HG03045 (cell line): ENCODE measurements around the gene LCNL1.

ENCODE experiments used
- ATAC-seq: cut with Tn5 transposase; IDR thresholded peaks from one replicate; pipeline ENCODE4 v1.9.1; 2021; ENCODE audit warnings: mild to moderate bottlenecking, moderate library complexity; ENCODE audit not compliant: unreplicated experiment

The LCNL1 gene

DNA sequence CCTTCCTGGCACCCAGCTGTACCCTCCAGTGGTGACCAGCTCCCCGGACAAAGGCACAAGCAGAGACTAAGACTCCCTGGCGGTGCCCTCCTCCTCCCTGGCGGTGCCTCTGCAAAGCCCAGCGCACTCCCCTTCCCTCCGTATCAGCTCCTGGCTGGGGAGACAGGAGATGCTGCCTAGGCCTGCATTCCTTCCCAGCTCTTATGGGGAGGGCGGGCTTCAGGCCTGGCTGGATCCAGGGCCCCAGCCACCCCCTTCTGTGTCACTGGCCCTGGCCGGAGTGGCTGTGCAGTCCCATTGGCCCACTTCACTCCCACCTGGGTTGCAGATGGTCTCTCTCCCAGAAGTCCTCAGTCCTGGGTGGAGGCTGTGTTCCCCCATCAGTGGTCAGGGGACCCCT is 24.3 kb upstream of the LCNL1 start:
- ATAC-seq = no peak

- no peak for ATAC-seq
Measured at GRCh38 chr9:136958898-136959850, 23.6 kb upstream of the LCNL1 start.

GRCh38 chr9:136960212-136960937 is 22.4 kb upstream of the LCNL1 start:
- ATAC-seq = no peak

DNA sequence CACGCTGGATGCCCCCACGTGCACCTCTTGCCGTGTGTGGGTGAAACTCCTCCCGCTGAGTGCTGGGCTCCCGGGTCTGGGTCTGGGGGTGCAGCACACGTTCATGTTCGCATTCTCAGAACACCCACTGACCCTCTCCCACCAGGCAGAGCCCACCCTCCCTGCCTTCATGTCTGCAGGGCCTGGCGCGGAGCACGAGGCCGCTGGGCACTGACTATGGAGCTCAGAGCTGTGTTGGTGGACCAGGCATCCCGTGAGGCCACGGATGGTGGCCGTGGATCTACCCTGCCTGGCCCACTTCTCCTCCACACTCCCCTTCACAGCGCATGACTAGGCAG is 21.9 kb upstream of the LCNL1 start:
- no peak for ATAC-seq

DNA sequence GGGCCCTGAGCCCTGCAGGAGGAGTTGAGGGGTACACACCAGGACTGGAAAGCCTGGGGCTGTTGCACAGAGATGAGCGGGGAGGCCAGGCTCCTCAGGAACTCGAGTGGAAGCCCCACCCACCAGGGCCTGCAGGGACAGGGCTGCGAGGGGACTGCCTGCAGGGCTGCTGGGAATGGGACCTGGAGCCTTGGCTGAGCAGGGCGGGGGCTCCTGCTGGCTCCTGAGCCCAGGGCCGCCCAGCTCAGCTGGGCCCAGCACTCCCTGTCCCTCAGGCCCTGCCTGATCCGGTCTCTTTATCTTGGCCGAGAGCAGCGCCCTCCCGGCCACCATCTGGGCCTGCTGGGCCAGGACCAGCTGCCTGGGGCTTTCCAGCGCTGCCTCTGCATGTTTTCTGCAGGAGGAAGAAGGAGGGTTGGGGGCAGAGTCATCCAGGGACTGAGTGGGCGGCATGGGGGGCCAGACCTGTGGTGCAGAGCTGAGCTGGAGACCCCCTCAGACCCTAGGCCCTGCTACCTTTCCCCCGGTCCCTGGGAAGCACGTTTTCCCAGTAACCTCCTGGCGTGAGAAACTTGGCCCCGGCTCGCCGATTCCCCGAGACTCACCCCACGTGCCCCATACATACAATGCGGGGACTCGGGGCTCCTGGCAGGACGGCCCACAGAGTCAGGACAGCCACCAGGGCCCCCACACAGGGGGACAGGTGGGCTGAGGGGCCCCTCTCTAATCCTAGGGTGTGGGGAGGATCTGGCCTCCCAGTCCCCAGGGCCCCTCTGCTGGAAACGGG is 21.3 kb upstream of the LCNL1 start:
- no peak for ATAC-seq

GRCh38 chr9:136962163-136962562 is 20.6 kb upstream of the LCNL1 start:
- no peak for ATAC-seq

GRCh38 chr9:136962701-136963248 is 20.0 kb upstream of the LCNL1 start:
- no peak for ATAC-seq

DNA sequence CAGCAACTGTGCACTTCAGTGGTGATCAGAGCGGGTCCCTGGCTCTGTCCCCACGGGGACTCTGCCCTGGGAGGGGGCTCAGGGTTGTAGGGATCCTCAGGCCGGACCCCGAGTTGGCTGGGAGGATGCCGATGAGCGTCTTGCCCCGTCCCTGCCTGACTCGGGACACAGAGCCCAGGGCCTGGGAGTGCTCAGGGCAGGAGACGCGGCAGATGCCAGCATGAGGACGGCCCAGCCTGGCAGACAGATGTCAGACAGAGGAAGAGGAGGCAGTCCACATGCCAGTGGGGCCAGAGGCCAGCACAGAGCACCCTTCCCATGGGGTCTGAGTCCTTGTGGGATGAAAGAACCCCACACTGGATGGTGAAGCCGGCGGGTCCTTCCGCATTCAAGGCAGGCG is 19.5 kb upstream of the LCNL1 start:
- ATAC-seq = no peak

DNA sequence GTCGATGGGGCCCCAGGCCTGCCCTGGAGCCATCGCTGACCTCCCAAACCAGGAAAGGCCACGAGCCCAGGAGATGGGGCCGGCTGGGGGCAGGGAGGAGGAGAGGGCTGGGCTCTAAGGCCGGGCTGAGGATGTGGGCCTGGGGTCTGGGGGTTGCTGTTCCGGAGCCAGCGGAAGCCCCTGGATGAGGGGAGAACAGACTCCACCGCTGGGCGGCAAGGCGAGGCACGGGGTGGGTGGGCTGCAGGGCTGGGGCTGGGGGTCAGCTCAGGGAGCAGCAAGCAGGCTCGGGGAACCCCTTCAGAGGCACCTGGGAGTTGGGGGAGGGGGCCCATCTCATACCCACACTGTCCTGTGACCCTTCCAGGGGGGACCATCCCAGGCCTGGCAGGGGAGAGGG is 19.0 kb upstream of the LCNL1 start:
- ATAC-seq = no peak

- no peak for ATAC-seq
Measured at GRCh38 chr9:136964171-136964689, 18.6 kb upstream of the LCNL1 start.

GRCh38 chr9:136964833-136965422 is 17.9 kb upstream of the LCNL1 start:
- no peak for ATAC-seq

DNA sequence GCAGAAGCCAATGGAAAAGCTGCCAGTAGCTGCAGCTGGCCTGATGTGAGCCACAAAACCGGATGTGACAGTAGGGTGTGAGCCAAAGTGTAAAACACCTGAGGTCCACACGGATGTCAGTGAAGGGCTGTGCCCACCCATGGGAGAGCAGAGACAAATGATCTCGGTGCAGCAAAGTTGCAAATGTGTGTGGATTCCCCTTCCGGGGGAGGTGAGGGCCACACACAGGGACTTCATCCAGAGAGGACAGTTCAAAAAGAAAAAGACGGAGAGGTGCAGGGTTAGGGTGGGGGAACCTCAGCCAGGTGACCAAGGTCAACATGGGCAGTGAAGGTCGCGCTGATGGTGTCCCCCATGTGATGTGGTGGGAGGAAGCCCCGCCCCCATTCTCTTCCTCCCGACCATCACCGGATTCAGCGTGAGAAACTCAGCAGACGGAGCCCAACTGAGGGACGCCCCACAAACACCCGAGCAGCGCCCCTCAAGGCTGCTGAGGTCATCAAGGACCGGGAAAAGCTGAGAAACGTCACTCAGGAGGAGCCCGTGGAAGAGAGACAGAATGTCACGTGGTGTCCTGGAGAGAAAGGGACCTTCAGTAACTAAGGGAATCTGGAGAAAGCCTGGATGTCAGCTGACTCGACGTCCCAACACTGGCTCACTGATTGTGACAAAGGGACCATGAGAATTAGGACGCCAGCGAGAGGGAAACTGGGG is 16.9 kb upstream of the LCNL1 start:
- ATAC-seq = no peak

DNA sequence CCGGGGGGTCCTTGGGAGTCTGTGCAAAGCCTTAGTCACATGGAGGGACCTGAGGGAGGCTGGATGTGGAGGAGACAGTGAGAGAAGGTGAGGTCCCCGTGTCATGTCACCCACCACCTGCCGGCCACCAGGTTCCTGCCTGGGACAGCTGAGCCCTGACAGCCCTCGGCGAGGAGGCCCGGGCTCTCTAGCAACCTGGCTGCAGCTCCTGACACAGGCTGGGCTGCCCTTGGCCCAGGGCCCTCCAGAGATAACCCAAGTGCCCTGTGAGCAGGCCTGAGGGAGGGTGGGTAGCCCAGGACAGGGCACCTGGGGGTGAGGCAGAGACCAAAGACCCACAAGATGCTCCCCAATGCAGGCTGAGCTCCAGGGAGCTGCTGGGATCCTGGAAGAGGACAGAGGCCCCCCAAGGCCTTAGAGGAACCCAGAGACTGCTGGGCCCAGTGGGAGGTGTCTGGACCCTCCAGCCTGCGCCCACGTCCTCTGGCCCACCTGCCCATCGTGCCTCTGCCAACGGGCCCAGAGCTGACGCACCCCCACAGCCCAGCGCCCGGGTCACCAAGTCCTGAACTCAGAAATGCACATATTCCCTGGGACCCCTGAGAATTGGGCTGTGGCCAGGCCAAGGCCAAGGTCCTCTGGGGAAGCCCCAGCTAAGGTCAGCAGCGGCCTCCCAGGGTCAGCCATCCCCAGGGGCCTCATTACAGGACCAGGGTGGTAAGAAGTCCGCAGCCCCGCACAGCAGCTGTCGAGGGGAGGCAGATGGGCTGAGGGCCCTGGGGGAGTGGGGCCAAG is 14.3 kb upstream of the LCNL1 start:
- ATAC-seq = no peak

- ATAC-seq = no peak
Measured at GRCh38 chr9:136969150-136969549, 13.6 kb upstream of the LCNL1 start.

DNA sequence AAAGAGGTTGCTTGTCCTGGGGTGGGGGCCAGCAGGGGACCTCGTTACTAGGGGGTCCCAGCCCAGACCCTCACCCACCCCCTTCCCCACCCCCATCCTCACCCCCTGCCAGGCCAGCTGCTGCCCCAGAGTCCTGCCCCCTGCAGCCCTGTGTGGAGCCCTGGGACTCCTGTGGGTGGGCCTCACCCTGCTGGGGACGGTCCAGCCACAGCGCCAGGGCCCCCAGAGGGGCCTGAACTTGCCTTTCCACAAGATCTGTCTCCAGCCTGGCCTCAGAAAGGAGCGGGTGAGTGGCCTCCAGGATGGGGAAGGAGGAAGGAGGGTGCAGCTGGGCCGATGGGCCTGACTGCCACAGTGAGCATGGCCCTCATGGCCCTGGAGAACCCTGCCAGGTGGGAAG is 13.0 kb upstream of the LCNL1 start:
- ATAC-seq = no peak

DNA sequence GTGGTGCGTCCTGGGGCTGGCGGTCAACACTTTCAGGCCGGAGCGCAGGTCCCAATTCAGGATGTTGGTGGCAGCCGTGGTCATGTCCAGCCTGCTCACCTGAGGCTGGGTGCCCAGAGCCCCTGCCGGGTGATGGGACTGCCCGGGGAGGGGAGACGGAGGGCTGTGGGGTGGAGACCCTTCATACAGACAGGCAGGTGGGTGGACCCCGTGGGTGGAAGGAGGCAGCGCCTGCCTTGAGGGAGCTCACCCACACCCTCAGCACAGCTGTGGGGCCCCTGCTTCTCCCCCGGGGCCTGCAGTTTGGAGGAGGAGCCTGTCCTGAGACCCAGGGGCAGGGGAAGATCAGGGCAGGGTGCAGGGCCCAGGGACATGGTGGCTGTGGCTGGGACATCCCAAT is 12.4 kb upstream of the LCNL1 start:
- ATAC-seq = no peak

DNA sequence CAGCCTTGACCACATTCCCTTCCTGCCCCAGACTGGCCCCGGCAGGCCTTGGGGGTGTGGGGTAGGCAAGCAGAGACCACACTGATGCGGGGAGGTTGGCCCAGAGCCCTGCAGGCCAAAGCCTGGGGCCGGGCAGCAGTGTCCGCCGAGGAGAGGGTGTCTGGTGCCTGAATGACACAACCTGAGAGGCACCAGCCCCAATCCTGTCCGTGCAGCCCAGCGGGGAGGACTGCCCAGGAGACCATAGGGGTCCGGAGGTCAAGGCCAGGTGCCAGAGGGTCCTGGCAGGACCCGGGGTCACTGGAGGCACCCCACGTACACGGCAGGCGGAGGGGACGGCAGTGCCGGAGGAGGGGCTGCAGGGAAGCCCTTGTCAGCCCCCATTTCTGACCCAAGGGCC is 11.0 kb upstream of the LCNL1 start:
- no peak for ATAC-seq

- no peak for ATAC-seq
Measured at GRCh38 chr9:136972335-136972734, 10.5 kb upstream of the LCNL1 start.

- no peak for ATAC-seq
Measured at GRCh38 chr9:136972743-136973142, 10.1 kb upstream of the LCNL1 start.
